Ovary (tissue), 9 donors: ENCODE measurements around the gene CSTB. TPM values are rescaled to one million over a fixed set of nuclear protein-coding genes. Genes with fewer than 3 reads are reported as not detected.

Experiments used
- DNase-seq, 5 donors: peaks; one replicate each; pipeline ENCODE4 v3.0.0-alpha.2; 2019 to 2020
- H3K27ac ChIP-seq, 2 donors: fragments of 200-600 bp; one replicate each; pipeline versions ENCODE4 v1.5.1 to v1.8.0; 2019 to 2022
- H3K27me3 ChIP-seq: fragments of 200-600 bp; one replicate; pipeline ENCODE4 v1.8.0; 2022
- H3K36me3 ChIP-seq: fragments of 200-600 bp; sonication (generic); one replicate; pipeline ENCODE4 v1.5.1; 2019
- H3K4me1 ChIP-seq: one replicate; pipeline ENCODE4 v1.8.1; 2013; ENCODE audit warnings: mild to moderate bottlenecking, moderate library complexity; ENCODE audit not compliant: insufficient read depth
- H3K4me3 ChIP-seq: fragments of 200-600 bp; sonication (generic); one replicate; pipeline ENCODE4 v1.5.1; 2017
- H3K9me3 ChIP-seq, 2 donors: fragments of 200-600 bp in 1 of 2; sonication (generic) in 1 of 2; one replicate each; pipeline versions ENCODE4 v1.5.1 to v1.8.1; 2013 to 2019; ENCODE audit warnings: mild to moderate bottlenecking in 1 of 2, moderate library complexity in 1 of 2
- EP300 ChIP-seq: sonication (generic); formaldehyde crosslinking; IDR thresholded peaks from one replicate; pipeline ENCODE4 v1.6.1; 2017; ENCODE audit warnings: antibody characterized with exemption
- POLR2A ChIP-seq: fragments of 450-650 bp; IDR thresholded peaks from one replicate; pipeline ENCODE4 v1.6.1; 2017; ENCODE audit warnings: antibody characterized with exemption, mild to moderate bottlenecking, moderate library complexity
- WGBS, 3 donors: extraction: QIAGEN DNeasy Blood & Tissue Kit in 1 of 3; methylation state at CpG; one replicate each; pipeline versions ENCODE4 v1.1.5 to v1.1.7; 2013 to 2017; 5-methylcytosine and 5-hydroxymethylcytosine counted together
- intact Hi-C, 4 donors: fragments of 100-400 bp; cut with DNase I; formaldehyde crosslinking; loops; one replicate each; pipeline versions ENCODE4 v1.11.0 to v1.15.1; 2022 to 2023
- polyA plus RNA-seq, 2 donors: library from polyadenylated mRNA; stranded (reverse); fragments of 200-250 nt in 1 of 2; fragments of 350-450 nt in 1 of 2; fragmentation: Illumina TruSeq in 1 of 2; extraction: RNeasy Lipid Tissue Mini Kit (QIAGEN cat#74804) in 1 of 2; gene quantifications; one replicate each; pipeline ENCODE4 v1.2.3, GENCODE V29; 2013 to 2014
- total RNA-seq, 7 donors: library from RNA; depleted of rRNA in 2 of 7; stranded (reverse); fragments of >200 nt in 2 of 7; fragmentation: NEBNext Ultra II Directional in 3 of 7; extraction: Animal tissue kit (Norgen Biotek cat#: 25700) in 3 of 7; gene quantifications; one replicate each; pipeline versions ENCODE4 v1.1.0 to v1.2.4, GENCODE V29; 2016 to 2023
- TF ChIP-seq, protein P1 (sequence below), 3 donors: fragments of 450-650 bp in 2 of 3; fragments of 200-600 bp in 1 of 3; IDR thresholded peaks; one replicate each; pipeline versions ENCODE4 v1.5.1 to v1.8.0; 2016 to 2022; ENCODE audit warnings: antibody characterized with exemption in 3 of 3, mild to moderate bottlenecking in 1 of 3
- donor health status: DM: no; HTN: no; CAD: no; lungs with moderate emphysema.
- donor health status: DM: no; HTN: no; CAD: no.
- donor health status: Bipolar disorder and iron deficiency.
- donor health status: DM: yes; HTN: yes; CAD: no.
- donor health status: DM: no; HTN: no; CAD: no.
- donor health status: DM: yes; HTN: yes; CAD: no.

Gene CSTB
- total and polyA plus RNA-seq, 9 donors: 7.2 to 81.8 (median 37.4) TPM

DNA sequence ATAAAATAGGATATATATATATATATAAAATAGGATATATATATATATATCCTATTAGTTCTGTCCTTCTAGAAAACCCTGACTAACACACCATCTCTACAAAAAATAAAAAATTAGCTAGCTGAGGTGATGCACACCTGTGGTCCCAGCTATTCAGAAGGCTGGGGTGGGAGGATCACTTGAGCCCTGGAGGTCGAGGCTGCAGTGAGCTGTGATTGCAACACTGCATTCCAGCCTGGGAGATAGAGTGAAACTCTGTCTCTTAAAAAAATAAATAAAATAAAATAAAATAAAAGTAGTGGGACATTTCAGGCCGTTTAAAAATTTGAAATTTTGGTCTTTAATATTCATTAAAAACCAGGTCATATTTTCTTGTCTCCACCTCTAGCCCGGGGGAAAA is 9.0 kb upstream of the CSTB start:
- Histone ChIP-seq H3K4me3 (no peak overlapping the region), H3K4me1 (peaks cover under 1% of the 10 kb centered on the region), H3K9me3 (no peaks in the 10 kb centered on the region), H3K27me3 (no peaks in the 10 kb centered on the region), H3K36me3 (no peaks in the 10 kb centered on the region), H3K27ac (no peak overlapping the region)
- no peak for DNase-seq
- intact Hi-C loops: loop anchor here in 1 of 4 donors (10.0 kb wide), 1 partner anchor 50 kb away; no protein-coding TSS in a partner anchor
- 19 to 25% (median 22%) methylated on average over 3 of the region's 3 CpGs for WGBS, 3 donors
- TF ChIP-seq, protein P1, sequence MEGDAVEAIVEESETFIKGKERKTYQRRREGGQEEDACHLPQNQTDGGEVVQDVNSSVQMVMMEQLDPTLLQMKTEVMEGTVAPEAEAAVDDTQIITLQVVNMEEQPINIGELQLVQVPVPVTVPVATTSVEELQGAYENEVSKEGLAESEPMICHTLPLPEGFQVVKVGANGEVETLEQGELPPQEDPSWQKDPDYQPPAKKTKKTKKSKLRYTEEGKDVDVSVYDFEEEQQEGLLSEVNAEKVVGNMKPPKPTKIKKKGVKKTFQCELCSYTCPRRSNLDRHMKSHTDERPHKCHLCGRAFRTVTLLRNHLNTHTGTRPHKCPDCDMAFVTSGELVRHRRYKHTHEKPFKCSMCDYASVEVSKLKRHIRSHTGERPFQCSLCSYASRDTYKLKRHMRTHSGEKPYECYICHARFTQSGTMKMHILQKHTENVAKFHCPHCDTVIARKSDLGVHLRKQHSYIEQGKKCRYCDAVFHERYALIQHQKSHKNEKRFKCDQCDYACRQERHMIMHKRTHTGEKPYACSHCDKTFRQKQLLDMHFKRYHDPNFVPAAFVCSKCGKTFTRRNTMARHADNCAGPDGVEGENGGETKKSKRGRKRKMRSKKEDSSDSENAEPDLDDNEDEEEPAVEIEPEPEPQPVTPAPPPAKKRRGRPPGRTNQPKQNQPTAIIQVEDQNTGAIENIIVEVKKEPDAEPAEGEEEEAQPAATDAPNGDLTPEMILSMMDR (IDR thresholded peaks at IDR 0.05): no peak

DNA sequence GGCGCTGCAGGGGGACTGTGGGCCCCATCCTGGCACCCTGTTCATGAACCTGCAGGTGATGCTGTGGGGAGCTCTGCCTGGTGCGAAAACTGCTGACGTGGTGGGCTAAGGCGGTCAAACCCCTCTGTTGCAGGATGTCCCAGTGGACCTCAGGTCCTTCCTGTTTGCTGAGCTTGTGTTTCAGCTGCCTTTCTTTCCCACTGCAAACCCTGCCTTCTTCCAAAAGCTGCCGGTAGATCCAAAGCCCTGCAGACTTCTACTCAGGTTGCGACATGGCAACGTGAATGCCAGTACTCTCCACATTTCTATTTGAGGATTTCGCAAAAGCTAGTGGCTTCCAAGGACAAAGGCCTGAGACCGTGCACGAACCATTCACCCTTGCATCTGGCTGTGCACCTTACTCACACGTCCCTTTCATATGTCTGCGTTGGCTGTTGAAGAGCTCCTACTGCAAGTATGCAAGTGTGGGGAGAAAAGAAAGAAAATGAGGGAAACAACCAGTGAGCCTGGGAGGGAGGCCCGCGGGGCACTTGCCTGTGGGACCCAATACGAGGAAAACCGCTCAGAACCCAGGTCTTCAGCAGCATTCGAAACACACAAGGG is 7.1 kb upstream of the CSTB start:
- H3K9me3 ChIP-seq: no peaks in the 10 kb centered on the region
- intact Hi-C loops: loop anchor here in 1 of 4 donors (10.0 kb wide), 1 partner anchor 48 kb away; no protein-coding TSS in a partner anchor
- no peak for DNase-seq
- H3K4me1 ChIP-seq: no peaks in the 10 kb centered on the region
- H3K36me3 ChIP-seq: no peaks in the 10 kb centered on the region
- TF ChIP-seq EP300 (no peak), POLR2A (no peak)
- TF ChIP-seq, protein P1 (IDR thresholded peaks at IDR 0.05): no peak
- H3K27me3 ChIP-seq: no peaks in the 10 kb centered on the region
- no peak overlapping the region for H3K4me3 ChIP-seq
- WGBS, 3 donors: 84 to 86% (median 85%) methylated on average over 17 of the region's 17 CpGs
- H3K27ac ChIP-seq: no peak overlapping the region

DNA sequence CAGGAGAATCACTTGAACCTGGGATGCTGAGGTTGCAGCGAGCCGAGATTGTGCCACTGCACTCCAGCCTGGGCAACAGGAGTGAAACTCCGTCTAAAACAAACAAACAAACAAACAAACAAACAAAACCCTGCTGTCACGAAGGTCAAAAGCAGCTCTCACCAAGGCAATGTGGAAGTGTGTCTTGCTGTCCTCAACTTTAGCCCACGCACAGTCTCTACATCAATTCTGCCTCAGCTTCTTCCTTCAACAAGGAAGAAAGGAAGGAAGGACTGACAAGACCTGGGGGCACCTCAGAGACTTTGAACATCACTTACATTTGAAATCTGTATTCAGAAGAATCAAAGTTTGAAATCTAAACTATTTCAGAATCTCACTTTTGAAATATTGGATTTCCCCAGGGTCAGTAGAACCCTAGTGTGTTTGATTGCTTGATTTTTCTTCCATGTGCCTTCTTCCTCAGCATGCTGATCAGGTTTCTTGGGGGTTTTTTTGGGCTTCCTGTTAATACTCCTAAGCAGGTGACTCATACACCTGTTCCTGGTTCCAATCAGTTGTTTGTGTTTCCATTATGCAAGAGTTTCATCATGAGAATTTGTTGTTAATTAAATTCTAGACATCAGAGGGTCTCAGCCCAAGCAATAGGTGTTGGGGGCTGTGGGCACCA is 6.5 kb upstream of the CSTB start:
- Histone ChIP-seq H3K27ac (no peak overlapping the region), H3K4me1 (no peaks in the 10 kb centered on the region), H3K27me3 (no peaks in the 10 kb centered on the region), H3K4me3 (no peak overlapping the region), H3K9me3 (no peaks in the 10 kb centered on the region), H3K36me3 (no peaks in the 10 kb centered on the region)
- no peak for DNase-seq
- 63 to 70% (median 67%) methylated on average over 5 of the region's 5 CpGs for WGBS, 3 donors
- intact Hi-C loops: loop anchor here in 1 of 4 donors (10.0 kb wide), 1 partner anchor 48 kb away; no protein-coding TSS in a partner anchor
- no peak for TF ChIP-seq EP300
- no peak for TF ChIP-seq POLR2A
- TF ChIP-seq, protein P1 (IDR thresholded peaks at IDR 0.05): no peak

DNA sequence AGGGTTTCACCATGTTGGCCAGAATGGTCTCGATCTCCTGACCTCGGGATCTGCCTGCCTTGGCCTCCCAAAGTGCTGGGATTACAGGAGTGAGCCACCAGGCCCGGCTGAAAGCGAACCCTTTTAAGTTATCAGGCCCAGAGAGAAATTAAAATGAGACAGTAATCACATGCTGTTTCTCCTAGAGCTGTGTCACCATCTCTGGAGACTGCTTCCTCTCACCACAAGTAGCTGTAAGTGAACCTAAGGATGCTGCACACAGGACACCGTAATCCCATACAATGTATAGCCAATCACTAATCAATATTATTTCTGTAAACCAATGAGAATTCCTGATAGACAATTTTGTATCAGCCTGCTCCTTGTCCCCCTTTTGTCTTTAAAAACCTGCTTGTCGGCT is 5.7 kb upstream of the CSTB start:
- Histone ChIP-seq H3K4me1 (no peaks in the 10 kb centered on the region), H3K27me3 (no peaks in the 10 kb centered on the region), H3K9me3 (no peaks in the 10 kb centered on the region), H3K4me3 (no peak overlapping the region), H3K36me3 (no peaks in the 10 kb centered on the region), H3K27ac (no peak overlapping the region)
- no peak for TF ChIP-seq POLR2A
- TF ChIP-seq, protein P1 (IDR thresholded peaks at IDR 0.05): no peak
- no peak for TF ChIP-seq EP300
- DNase-seq: no peak
- WGBS, 3 donors: 76 to 87% (median 82%) methylated on average over 6 of the region's 6 CpGs
- intact Hi-C loops: loop anchor here in 1 of 4 donors (10.0 kb wide), 1 partner anchor 47 kb away; no protein-coding TSS in a partner anchor
